ENCODE data around the gene TEX14. TPM values are rescaled to one million over a fixed set of nuclear protein-coding genes. Genes with fewer than 3 reads are reported as not detected.

TEX14 gene
- polyA plus RNA-seq, 3 donors, result 0.25 TPM; not detected in 2

DNA sequence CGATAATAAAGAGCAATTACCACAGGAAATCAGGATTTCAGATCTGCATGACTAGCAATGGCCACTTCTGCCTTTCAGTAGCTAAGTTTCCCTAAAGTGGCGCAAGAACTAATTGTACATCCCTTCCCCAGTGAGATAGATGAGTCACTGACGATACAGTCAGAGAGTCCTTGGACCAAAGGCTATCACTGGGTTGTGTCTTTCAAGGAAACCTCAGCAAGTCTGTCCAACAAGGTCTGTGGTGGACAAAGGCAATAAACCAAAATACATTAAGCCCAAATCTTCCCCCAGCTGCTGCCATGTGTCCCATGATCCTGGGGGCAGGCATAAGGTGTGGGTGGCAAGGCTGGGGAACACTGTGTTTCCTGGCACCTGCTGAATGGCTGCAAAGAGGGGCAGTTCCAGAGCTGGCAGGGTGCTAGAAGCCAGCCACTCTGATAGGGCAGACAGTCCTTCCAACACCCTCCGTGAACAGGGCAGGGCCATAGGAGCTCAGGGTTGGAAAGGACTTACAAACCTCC is 156.9 kb downstream of the TEX14 start:
- TF ChIP-seq, protein P1, sequence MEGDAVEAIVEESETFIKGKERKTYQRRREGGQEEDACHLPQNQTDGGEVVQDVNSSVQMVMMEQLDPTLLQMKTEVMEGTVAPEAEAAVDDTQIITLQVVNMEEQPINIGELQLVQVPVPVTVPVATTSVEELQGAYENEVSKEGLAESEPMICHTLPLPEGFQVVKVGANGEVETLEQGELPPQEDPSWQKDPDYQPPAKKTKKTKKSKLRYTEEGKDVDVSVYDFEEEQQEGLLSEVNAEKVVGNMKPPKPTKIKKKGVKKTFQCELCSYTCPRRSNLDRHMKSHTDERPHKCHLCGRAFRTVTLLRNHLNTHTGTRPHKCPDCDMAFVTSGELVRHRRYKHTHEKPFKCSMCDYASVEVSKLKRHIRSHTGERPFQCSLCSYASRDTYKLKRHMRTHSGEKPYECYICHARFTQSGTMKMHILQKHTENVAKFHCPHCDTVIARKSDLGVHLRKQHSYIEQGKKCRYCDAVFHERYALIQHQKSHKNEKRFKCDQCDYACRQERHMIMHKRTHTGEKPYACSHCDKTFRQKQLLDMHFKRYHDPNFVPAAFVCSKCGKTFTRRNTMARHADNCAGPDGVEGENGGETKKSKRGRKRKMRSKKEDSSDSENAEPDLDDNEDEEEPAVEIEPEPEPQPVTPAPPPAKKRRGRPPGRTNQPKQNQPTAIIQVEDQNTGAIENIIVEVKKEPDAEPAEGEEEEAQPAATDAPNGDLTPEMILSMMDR (IDR thresholded peaks at IDR 0.05), result no peak
- H3K4me1 ChIP-seq (ENCODE audit: control insufficient read depth in 1 of 2, insufficient read depth in 2 of 2, low read length in 2 of 2), result peaks cover 55 to 61% of the 10 kb centered on the region in 2 donors
- intact Hi-C loops (cut with micrococcal nuclease), result no loop called here
- peaks cover 4 to 24% of the 10 kb centered on the region in 2 donors for H3K27me3 ChIP-seq (ENCODE audit: control insufficient read depth in 2 of 2, insufficient read depth in 2 of 2, low read length in 2 of 2)
- DNase-seq, result peak; percentile 88 to 96 (median 96)
- H3K4me3 Mint-ChIP-seq, result peak overlapping the region in 1 of 2 donors; percentile 75
- H2AFZ ChIP-seq (ENCODE audit: insufficient read depth, low read depth, low read length, poor library complexity, severe bottlenecking), result no peak overlapping the region
- peak overlapping the region in 1 of 3 experiments; percentile 42 for H3K4me3 ChIP-seq (replicated peaks in 1 of 3; ENCODE audit: low read depth in 2 of 3, low read length in 3 of 3)
- H3K27ac Mint-ChIP-seq, result peak overlapping the region; percentile 92 to 98 (median 95)
- H4K20me1 ChIP-seq (ENCODE audit: insufficient read depth, low read length), result no peaks in the 10 kb centered on the region
- no peaks in the 10 kb centered on the region for H3K36me3 ChIP-seq (replicated peaks in 1 of 2; ENCODE audit: control insufficient read depth in 1 of 2, insufficient read depth in 2 of 2, low read length in 2 of 2)
- no peak overlapping the region for H3K9ac ChIP-seq (ENCODE audit: insufficient read depth, low read length, poor library complexity, severe bottlenecking)
- WGBS (ENCODE audit: insufficient coverage), result 29% methylated on average over 4 of the region's 4 CpGs
- peaks cover 58% of the 10 kb centered on the region for H3K4me1 Mint-ChIP-seq
- H3K9me3 ChIP-seq (replicated peaks in 1 of 2; ENCODE audit: control insufficient read depth in 1 of 2, insufficient read depth in 1 of 2, low read length in 2 of 2), result no peaks in the 10 kb centered on the region
- peak overlapping the region; percentile 72 to 87 for H3K27ac ChIP-seq (ENCODE audit: low read depth in 1 of 2, low read length in 2 of 2)
- peaks cover 0 to 2% (median 0%) of the 10 kb centered on the region in 7 donors for H3K9me3 Mint-ChIP-seq
- H3K36me3 Mint-ChIP-seq, result peaks cover 2 to 14% of the 10 kb centered on the region in 2 donors
- H3K79me2 ChIP-seq (ENCODE audit: insufficient read depth, low read length), result no peaks in the 10 kb centered on the region
- peaks cover 23 to 35% (median 27%) of the 10 kb centered on the region in 3 donors for H3K27me3 Mint-ChIP-seq (ENCODE audit: low read depth in 3 of 3)
- peak overlapping the region; percentile 59 for H3K4me2 ChIP-seq (replicated peaks; ENCODE audit: extremely low read depth, low read length, poor library complexity, severe bottlenecking)

DNA sequence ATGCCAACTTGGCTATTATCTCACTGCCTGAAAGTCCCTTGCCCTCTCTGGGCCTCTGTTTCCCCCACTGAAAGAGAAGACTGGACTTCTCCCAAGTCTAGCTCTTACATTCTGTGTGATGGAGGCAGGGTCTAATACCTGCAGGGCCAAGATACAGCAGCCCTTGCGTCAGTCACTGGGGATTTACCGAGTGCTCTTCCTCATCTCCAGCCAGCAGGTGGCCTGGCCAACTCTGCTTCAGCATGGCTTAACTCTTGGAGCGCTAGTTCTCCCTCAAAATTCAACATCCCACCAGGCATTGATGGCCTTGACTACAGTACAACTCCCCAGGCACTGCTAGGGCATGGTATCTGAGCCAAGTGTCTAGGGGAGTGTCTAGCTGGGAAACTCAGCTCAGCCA is 157.5 kb downstream of the TEX14 start:
- peaks cover 56% of the 10 kb centered on the region for H3K4me1 Mint-ChIP-seq
- peaks cover 0 to 2% (median 0%) of the 10 kb centered on the region in 7 donors for H3K9me3 Mint-ChIP-seq
- Histone ChIP-seq H3K36me3 (replicated peaks in 1 of 2; ENCODE audit: control insufficient read depth in 1 of 2, insufficient read depth in 2 of 2, low read length in 2 of 2) (no peaks in the 10 kb centered on the region), H3K9me3 (replicated peaks in 1 of 2; ENCODE audit: control insufficient read depth in 1 of 2, insufficient read depth in 1 of 2, low read length in 2 of 2) (no peaks in the 10 kb centered on the region), H4K20me1 (ENCODE audit: insufficient read depth, low read length) (no peaks in the 10 kb centered on the region), H2AFZ (ENCODE audit: insufficient read depth, low read depth, low read length, poor library complexity, severe bottlenecking) (no peak overlapping the region), H3K79me2 (ENCODE audit: insufficient read depth, low read length) (no peaks in the 10 kb centered on the region), H3K4me3 (replicated peaks in 1 of 3; ENCODE audit: low read depth in 2 of 3, low read length in 3 of 3) (peak overlapping the region in 1 of 3 experiments; percentile 42), H3K4me1 (ENCODE audit: control insufficient read depth in 1 of 2, insufficient read depth in 2 of 2, low read length in 2 of 2) (peaks cover 51 to 59% of the 10 kb centered on the region in 2 donors), H3K27ac (ENCODE audit: low read depth in 1 of 2, low read length in 2 of 2) (peak overlapping the region; percentile 72 to 87), H3K4me2 (replicated peaks; ENCODE audit: extremely low read depth, low read length, poor library complexity, severe bottlenecking) (peak overlapping the region; percentile 59), H3K27me3 (ENCODE audit: control insufficient read depth in 2 of 2, insufficient read depth in 2 of 2, low read length in 2 of 2) (peaks cover 4 to 30% of the 10 kb centered on the region in 2 donors), H3K9ac (ENCODE audit: insufficient read depth, low read length, poor library complexity, severe bottlenecking) (no peak overlapping the region)
- DNase-seq, result peak in 2 of 3 donors; percentile 8 to 63
- peaks cover 29 to 41% (median 31%) of the 10 kb centered on the region in 3 donors for H3K27me3 Mint-ChIP-seq (ENCODE audit: low read depth in 3 of 3)
- intact Hi-C loops (cut with micrococcal nuclease), result no loop called here
- TF ChIP-seq, protein P1 (IDR thresholded peaks at IDR 0.05), result peak; percentile 39
- H3K36me3 Mint-ChIP-seq, result peaks cover 2 to 14% of the 10 kb centered on the region in 2 donors
- no CpG with 5 or more reads among the region's 3 CpGs for WGBS (ENCODE audit: insufficient coverage)
- peak overlapping the region; percentile 92 to 98 (median 95) for H3K27ac Mint-ChIP-seq
- H3K4me3 Mint-ChIP-seq, result peak overlapping the region in 1 of 2 donors; percentile 75
